Activated T-helper 1 cell treated with anti-CD3 and anti-CD28 coated beads, Interleukin-12 subunit alpha, Interleukin-12 subunit beta, Interleukin-2, Interleukin-4 antibody, amounts not matched to agents 30 ng/mL and 10 ng/mL and 1 ng/mL, durations not matched to agents 14 hours and 24 hours and 36 hours (primary cell): ENCODE results near the gene FBXL14. TPM values are rescaled to one million over a fixed set of nuclear protein-coding genes. Genes with fewer than 3 reads are reported as not detected.
A peak's percentile ranks its signal among the peaks of the same experiment; 100 is the strongest.

ENCODE experiments used
- DNase-seq: peaks from one replicate; pipeline ENCODE4 v3.0.0; 2021; ENCODE audit warnings: low spot score
- H3K27ac Mint-ChIP-seq: one replicate; pipeline ENCODE4 v1.8.0; 2021; ENCODE audit warnings: mild to moderate bottlenecking, mixed read lengths
- H3K27me3 Mint-ChIP-seq: one replicate; pipeline ENCODE4 v1.8.0; 2022; ENCODE audit warnings: mild to moderate bottlenecking, moderate library complexity, mixed read lengths; ENCODE audit not compliant: insufficient read depth
- H3K36me3 Mint-ChIP-seq: one replicate; pipeline ENCODE4 v1.8.0; 2021; ENCODE audit warnings: low read depth, mixed read lengths
- H3K4me1 Mint-ChIP-seq: one replicate; pipeline ENCODE4 v1.8.0; 2021; ENCODE audit warnings: low read depth, mixed read lengths
- H3K4me3 Mint-ChIP-seq: one replicate; pipeline ENCODE4 v1.8.0; 2021; ENCODE audit warnings: mild to moderate bottlenecking, moderate library complexity, mixed read lengths
- H3K9me3 Mint-ChIP-seq: one replicate; pipeline ENCODE4 v1.8.0; 2021; ENCODE audit warnings: mixed read lengths
- intact Hi-C: fragments of 100-400 bp; cut with micrococcal nuclease; formaldehyde crosslinking; loops from one replicate; pipeline ENCODE4 v1.15.1; 2024
- total RNA-seq: library from RNA; stranded (reverse); gene quantifications from 2 replicates; pipeline ENCODE4 v1.2.3, GENCODE V29; 2022

FBXL14 gene
- total RNA-seq, 1 donor from 2014 or later: 19.4 TPM

- no peak for DNase-seq
- H3K4me1 Mint-ChIP-seq: peaks cover 39% of the 10 kb centered on the region
- peak overlapping the region; percentile 88 for H3K4me3 Mint-ChIP-seq
- intact Hi-C loops: loop anchor here (1.0 to 10.0 kb wide), 5 partner anchors 9 to 1211 kb away; partner anchors contain the start of genes B4GALNT3, ERC1 and KDM5A
- peaks cover 11% of the 10 kb centered on the region for H3K36me3 Mint-ChIP-seq
- no peaks in the 10 kb centered on the region for H3K9me3 Mint-ChIP-seq
- H3K27ac Mint-ChIP-seq: peak overlapping the region; percentile 92
- no peaks in the 10 kb centered on the region for H3K27me3 Mint-ChIP-seq
Observed at GRCh38 chr12:1595690-1596347, 1.4 kb upstream of the FBXL14 start.

DNA sequence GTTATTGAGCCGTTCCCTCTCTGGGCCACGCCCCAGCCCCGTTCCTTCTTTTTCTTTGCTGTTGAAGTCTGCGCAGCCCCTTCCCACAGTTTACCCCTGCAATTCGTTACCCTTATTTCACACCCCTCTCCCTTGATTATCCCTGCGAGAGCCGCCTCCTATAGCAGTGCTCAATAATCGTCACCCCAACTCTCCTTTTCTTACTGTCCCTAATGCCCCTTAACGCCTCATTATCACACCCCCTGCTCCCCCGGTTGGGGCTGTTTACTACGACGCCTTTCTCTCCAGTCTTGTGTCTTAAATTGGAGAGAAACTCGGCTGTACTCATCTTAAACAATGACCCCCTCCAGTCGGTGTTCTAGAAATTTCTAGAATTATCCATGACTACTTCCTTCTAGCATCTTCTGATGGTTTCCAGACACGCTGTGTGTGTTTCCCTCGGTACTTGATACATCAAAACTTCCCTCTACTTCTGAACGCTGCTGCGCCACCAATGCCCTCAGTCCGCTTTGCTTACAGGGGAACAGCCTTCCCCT lies 713 bp upstream of the FBXL14 start:
- no peak for DNase-seq
- intact Hi-C loops: loop anchor here (1.0 to 10.0 kb wide), 5 partner anchors 10 to 1210 kb away; partner anchors contain the start of genes B4GALNT3, ERC1 and KDM5A
- H3K9me3 Mint-ChIP-seq: no peaks in the 10 kb centered on the region
- H3K4me1 Mint-ChIP-seq: peaks cover 42% of the 10 kb centered on the region
- no peaks in the 10 kb centered on the region for H3K27me3 Mint-ChIP-seq
- H3K36me3 Mint-ChIP-seq: peaks cover 15% of the 10 kb centered on the region
- H3K4me3 Mint-ChIP-seq: peak overlapping the region; percentile 88
- H3K27ac Mint-ChIP-seq: peak overlapping the region; percentile 92

DNA sequence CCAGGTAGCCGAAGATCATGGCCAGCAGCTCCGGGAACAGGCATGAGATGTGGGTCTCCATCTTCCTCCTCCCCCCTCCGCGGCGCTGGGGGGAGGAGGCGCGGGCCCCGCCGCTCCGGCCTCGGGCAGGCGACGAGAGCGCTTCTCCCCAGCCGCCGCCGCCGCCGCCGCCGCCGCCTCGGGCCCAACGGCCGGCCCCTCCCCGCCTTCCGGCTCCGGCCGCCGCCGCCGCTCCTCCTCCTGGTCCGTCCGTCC lies 448 bp downstream of the FBXL14 start:
- peaks cover 50% of the 10 kb centered on the region for H3K4me1 Mint-ChIP-seq
- H3K36me3 Mint-ChIP-seq: peaks cover 15% of the 10 kb centered on the region
- H3K27ac Mint-ChIP-seq: no peak overlapping the region
- no peak for DNase-seq
- H3K4me3 Mint-ChIP-seq: peak overlapping the region; percentile 99
- intact Hi-C loops: loop anchor here (1.0 to 10.0 kb wide), 10 partner anchors 98 to 1209 kb away; partner anchors contain the start of genes ADIPOR2, B4GALNT3, DCP1B and ERC1
- H3K27me3 Mint-ChIP-seq: no peaks in the 10 kb centered on the region
- no peaks in the 10 kb centered on the region for H3K9me3 Mint-ChIP-seq

DNA sequence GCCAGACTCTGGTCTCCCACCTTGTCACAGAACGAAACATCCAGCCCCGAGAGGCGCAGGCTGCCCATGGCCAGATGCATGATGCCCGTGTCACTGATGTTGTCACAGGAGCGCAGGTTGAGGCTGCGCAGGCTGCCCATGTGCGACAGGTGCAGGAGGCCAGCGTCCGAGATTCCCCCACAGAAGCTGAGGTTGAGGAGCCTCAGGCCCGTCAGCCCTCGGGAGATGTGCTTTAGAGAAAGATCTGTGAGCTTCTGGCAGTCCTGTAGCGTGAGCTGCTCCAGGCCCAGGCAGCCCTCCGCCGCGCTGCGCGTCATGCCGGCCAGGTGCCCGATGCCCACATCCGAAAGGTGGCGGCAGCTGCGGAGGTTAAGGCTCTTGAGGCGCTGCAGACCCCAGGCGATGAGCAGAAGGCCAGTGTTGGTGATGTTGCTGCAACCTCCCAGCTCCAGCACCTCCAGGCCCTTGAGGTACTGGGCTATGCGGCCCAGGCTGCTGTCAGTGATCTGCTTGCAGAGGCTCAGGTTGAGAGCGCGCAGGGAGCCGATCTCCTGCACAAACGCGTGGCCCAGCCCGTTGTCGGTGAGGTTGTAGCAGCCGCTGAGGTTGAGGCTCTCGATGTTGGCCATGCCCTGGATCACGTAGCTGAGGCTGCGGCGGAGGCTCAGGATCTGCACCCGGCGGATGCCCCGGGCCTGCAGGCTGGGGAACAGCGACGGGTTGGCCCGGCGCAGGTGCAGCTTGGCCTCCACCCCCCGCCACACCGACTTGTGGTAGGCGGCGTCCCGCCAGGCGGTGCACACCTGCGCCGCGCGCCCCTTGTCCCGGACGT lies 991 bp downstream of the FBXL14 start:
- peak overlapping the region; percentile 94 for H3K27ac Mint-ChIP-seq
- DNase-seq: peak; percentile 42
- intact Hi-C loops: loop anchor here (1.0 to 10.0 kb wide), 11 partner anchors 10 to 1209 kb away; partner anchors contain the start of genes ADIPOR2, B4GALNT3, DCP1B and ERC1
- H3K27me3 Mint-ChIP-seq: no peaks in the 10 kb centered on the region
- H3K36me3 Mint-ChIP-seq: peaks cover 21% of the 10 kb centered on the region
- peak overlapping the region; percentile 99 for H3K4me3 Mint-ChIP-seq
- H3K4me1 Mint-ChIP-seq: peaks cover 55% of the 10 kb centered on the region
- H3K9me3 Mint-ChIP-seq: no peaks in the 10 kb centered on the region

GRCh38 chr12:1592444-1593173 lies 1.8 kb downstream of the FBXL14 start:
- Mint-ChIP-seq H3K4me1 (peaks cover 63% of the 10 kb centered on the region), H3K36me3 (peaks cover 25% of the 10 kb centered on the region), H3K4me3 (peak overlapping the region; percentile 99), H3K9me3 (no peaks in the 10 kb centered on the region), H3K27me3 (no peaks in the 10 kb centered on the region), H3K27ac (peak overlapping the region; percentile 94)
- peak; percentile 60 for DNase-seq
- intact Hi-C loops: loop anchor here (1.0 to 10.0 kb wide), 8 partner anchors 9 to 1208 kb away; partner anchors contain the start of genes ADIPOR2, B4GALNT3, KDM5A and WNK1

- Mint-ChIP-seq H3K4me3 (peak overlapping the region; percentile 99), H3K36me3 (peaks cover 26% of the 10 kb centered on the region), H3K9me3 (no peaks in the 10 kb centered on the region), H3K27me3 (no peaks in the 10 kb centered on the region), H3K4me1 (peaks cover 64% of the 10 kb centered on the region), H3K27ac (peak overlapping the region; percentile 74)
- intact Hi-C loops: loop anchor here (1.0 to 10.0 kb wide), 10 partner anchors 13 to 1207 kb away; partner anchors contain the start of genes ADIPOR2, B4GALNT3, KDM5A and RAD52
- no peak for DNase-seq
Observed at GRCh38 chr12:1591543-1591942, 2.8 kb downstream of the FBXL14 start.

DNA sequence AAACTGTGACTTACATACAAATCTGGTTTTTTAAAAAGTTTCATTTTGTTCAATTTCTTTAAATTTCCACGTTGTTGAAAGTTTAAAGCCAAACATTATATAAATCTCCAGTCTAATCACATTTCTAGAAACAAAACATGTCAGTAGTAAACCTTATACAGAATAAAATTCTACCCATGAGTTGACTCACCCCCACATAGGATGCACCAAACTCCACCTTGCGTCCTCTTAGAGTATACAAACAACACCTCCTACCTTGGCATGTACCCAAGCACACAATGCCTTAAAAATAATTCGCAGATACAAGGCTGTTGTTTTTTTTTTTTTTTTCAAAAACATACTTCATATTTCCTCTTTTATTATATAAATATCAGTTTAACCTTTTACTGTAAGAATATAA lies 3.3 kb downstream of the FBXL14 start:
- Mint-ChIP-seq H3K36me3 (peaks cover 26% of the 10 kb centered on the region), H3K27me3 (no peaks in the 10 kb centered on the region), H3K9me3 (no peaks in the 10 kb centered on the region), H3K4me1 (peaks cover 64% of the 10 kb centered on the region), H3K27ac (peak overlapping the region; percentile 78), H3K4me3 (peak overlapping the region; percentile 99)
- no peak for DNase-seq
- intact Hi-C loops: loop anchor here (1.0 to 10.0 kb wide), 10 partner anchors 14 to 1206 kb away; partner anchors contain the start of genes ADIPOR2, B4GALNT3, KDM5A and RAD52

DNA sequence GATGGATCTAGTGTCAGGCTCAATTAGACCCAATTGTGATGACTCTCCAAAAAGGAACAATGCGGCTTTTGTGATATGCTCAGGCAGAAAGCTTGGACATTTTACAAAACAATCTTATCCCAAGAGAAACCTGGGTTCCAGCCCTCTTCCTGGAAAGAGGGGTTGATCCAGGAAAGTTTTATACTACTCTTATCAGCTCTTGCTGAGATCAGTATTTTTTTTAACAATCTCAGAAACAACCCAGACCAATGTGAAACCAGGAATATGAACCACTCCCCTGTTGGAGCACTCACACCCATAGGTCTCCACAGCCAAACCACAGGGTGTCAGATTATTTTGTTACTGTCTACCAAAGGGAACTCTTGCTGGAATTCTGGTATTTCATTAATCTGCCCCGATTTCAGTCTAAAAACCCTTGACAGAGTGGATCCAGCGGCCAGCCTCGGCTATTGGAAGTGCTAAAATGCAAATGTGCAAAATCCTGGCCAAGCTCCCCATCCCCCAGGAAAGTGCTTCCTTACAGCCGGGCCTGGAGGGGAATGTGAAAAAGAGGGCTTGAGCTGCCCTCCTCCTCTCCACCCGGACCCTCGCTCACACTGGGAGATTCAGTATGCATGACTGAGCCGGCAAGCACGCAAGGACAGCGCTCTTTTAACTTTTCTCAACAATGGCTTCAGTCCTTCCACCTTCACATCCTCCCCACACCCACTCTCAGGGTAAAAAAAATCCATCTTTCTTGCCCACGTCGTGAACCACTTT lies 4.0 kb downstream of the FBXL14 start:
- peak overlapping the region; percentile 78 for H3K27ac Mint-ChIP-seq

DNA sequence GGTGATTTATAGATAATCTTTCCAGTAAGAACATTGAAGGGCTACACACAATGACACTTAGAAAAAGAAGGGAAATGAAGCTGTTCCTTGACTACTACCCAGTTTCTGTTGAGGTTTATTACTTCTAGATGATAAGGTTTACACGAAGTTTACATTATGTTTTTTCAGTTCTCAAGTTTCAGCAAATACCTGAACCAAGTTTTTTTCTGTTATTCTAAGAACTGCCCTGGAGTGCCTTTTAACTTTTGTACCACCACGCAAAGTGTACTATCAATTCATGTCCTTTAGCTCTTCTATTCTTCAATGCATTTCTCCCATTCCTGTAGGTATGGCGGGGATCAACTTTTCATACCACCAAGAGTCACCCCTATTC lies 5.8 kb downstream of the FBXL14 start:
- H3K4me3 Mint-ChIP-seq: no peak overlapping the region
- H3K36me3 Mint-ChIP-seq: peaks cover 31% of the 10 kb centered on the region
- H3K27ac Mint-ChIP-seq: peak overlapping the region; percentile 42
- H3K27me3 Mint-ChIP-seq: peaks cover 1% of the 10 kb centered on the region
- peaks cover 55% of the 10 kb centered on the region for H3K4me1 Mint-ChIP-seq
- intact Hi-C loops: no loop called here
- no peak for DNase-seq
- H3K9me3 Mint-ChIP-seq: no peaks in the 10 kb centered on the region

More for the DNA sequence above, 4.0 kb downstream of the FBXL14 start:
- DNase-seq: no peak
- Mint-ChIP-seq H3K36me3 (peaks cover 26% of the 10 kb centered on the region), H3K4me3 (peak overlapping the region; percentile 74), H3K4me1 (peaks cover 60% of the 10 kb centered on the region), H3K27me3 (no peaks in the 10 kb centered on the region), H3K9me3 (no peaks in the 10 kb centered on the region)
- intact Hi-C loops: loop anchor here (2.0 to 10.0 kb wide), 8 partner anchors 14 to 1206 kb away; partner anchors contain the start of genes ADIPOR2, B4GALNT3, KDM5A and WNK1

GRCh38 chr12:1587927-1588574 lies 6.3 kb downstream of the FBXL14 start:
- H3K9me3 Mint-ChIP-seq: no peaks in the 10 kb centered on the region
- H3K4me1 Mint-ChIP-seq: peaks cover 58% of the 10 kb centered on the region
- H3K27me3 Mint-ChIP-seq: peaks cover 2% of the 10 kb centered on the region
- H3K4me3 Mint-ChIP-seq: no peak overlapping the region
- H3K27ac Mint-ChIP-seq: peak overlapping the region; percentile 42
- intact Hi-C loops: no loop called here
- no peak for DNase-seq
- H3K36me3 Mint-ChIP-seq: peaks cover 29% of the 10 kb centered on the region

DNA sequence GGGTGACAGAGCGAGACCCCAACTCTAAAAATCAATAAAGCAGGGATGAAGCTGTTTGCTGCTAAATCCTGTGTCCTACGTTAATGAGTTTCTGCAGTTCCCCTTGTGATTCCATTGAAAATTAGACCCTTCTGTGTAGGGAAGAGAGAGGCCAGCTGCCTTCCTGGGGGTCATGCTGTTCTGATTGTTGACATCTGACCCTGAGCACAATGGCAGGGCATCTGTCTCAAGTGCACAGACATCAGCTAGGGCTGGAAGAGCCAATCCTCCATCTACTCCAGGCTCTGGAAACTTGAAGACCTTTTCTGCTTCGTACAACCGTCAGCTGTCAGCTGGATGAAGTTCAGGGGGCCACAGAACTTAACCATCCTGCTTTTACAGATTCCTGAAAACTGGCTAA lies 10.1 kb downstream of the FBXL14 start:
- DNase-seq: no peak
- peaks cover 5% of the 10 kb centered on the region for H3K27me3 Mint-ChIP-seq
- H3K36me3 Mint-ChIP-seq: peaks cover 16% of the 10 kb centered on the region
- H3K9me3 Mint-ChIP-seq: no peaks in the 10 kb centered on the region
- H3K27ac Mint-ChIP-seq: no peak overlapping the region
- H3K4me1 Mint-ChIP-seq: peaks cover 27% of the 10 kb centered on the region
- H3K4me3 Mint-ChIP-seq: no peak overlapping the region
- intact Hi-C loops: no loop called here
